Duodenal mucosa (tissue), 2 donors: ENCODE results near the gene IFITM2.
"Not testable (repeated sequence)": the region's sequence is repeated elsewhere in the genome, so short reads cannot be mapped to it uniquely, and the experiment has no call there.

Source experiments
- H3K27ac ChIP-seq: one replicate; pipeline ENCODE4 v1.7.0; 2013; ENCODE audit warnings: low read depth, low read length
- H3K27me3 ChIP-seq, 2 donors: one replicate each; pipeline ENCODE4 v1.7.0; 2013; ENCODE audit warnings: low read length in 2 of 2, control low read depth in 1 of 2; ENCODE audit not compliant: insufficient read depth in 2 of 2, control insufficient read depth in 1 of 2
- H3K36me3 ChIP-seq, 2 donors: one replicate each; pipeline ENCODE4 v1.7.0; 2013; ENCODE audit warnings: low read length in 2 of 2, control low read depth in 1 of 2; ENCODE audit not compliant: insufficient read depth in 2 of 2, control insufficient read depth in 1 of 2
- H3K4me1 ChIP-seq, 2 donors: one replicate each; pipeline ENCODE4 v1.7.0; 2013; ENCODE audit warnings: low read length in 2 of 2, control low read depth in 1 of 2; ENCODE audit not compliant: insufficient read depth in 2 of 2, control insufficient read depth in 1 of 2
- H3K4me3 ChIP-seq, 2 donors: one replicate each; pipeline ENCODE4 v1.7.0; 2013; ENCODE audit warnings: low read length in 2 of 2, low read depth in 1 of 2
- H3K9ac ChIP-seq, 2 donors: one replicate each; pipeline ENCODE4 v1.7.0; 2013; ENCODE audit warnings: low read length in 2 of 2, low read depth in 1 of 2
- H3K9me3 ChIP-seq, 2 donors: one replicate each; pipeline ENCODE4 v1.7.0; 2013; ENCODE audit warnings: low read length in 2 of 2, control low read depth in 1 of 2; ENCODE audit not compliant: control insufficient read depth in 1 of 2

Gene IFITM2

DNA sequence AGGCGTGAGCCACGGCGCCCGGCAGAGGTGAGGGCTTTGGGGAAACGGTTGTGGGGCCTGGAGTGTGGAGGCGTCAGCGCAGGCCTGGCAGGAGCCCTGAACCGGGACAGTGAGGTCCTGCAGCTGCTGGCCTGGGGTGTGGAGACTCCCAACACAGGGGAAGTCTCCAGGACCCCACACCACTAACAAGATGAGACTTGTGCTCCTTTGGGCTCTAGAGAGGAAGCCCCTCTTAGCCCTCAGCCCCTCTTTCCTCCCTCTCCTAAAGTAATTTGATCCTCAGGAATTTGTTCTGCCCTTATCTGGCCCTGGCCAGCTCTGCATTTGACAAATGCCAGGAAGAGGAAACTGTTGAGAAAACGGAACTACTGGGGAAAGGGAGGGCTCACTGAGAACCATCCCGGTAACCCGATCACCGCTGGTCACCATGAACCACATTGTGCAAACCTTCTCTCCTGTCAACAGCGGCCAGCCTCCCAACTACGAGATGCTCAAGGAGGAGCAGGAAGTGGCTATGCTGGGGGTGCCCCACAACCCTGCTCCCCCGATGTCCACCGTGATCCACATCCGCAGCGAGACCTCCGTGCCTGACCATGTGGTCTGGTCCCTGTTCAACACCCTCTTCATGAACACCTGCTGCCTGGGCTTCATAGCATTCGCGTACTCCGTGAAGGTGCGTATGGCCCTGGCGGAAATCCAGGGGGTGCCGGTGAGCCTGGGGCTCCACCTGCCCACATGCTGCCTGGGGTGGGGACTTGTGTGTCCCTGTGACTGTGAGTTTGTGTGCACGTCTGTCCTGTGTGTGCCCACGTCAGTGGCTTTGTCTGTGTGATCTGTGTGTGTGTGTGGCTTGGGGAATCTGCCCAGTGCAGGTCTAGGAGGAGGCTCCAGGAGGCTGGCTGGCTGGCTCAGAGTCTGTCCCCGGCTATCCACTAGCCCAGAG lies at the start of gene IFITM2:
Gene IFITM2, plus strand, starts transcription at position 51 of the 943 bp plus-strand sequence. Its CDS starts 377 bp downstream, at position 428.
- peaks cover 9 to 32% of the 10 kb centered on the region in 2 donors for H3K4me1 ChIP-seq
- peak within 1 kb of the TSS; percentile 60 to 63 for H3K9ac ChIP-seq
- not testable (repeated sequence) for H3K36me3 ChIP-seq, H3K27me3 ChIP-seq, H3K9me3 ChIP-seq
- peak within 1 kb of the TSS; percentile 57 to 72 for H3K4me3 ChIP-seq
- H3K27ac ChIP-seq, result peak within 1 kb of the TSS; percentile 89

DNA sequence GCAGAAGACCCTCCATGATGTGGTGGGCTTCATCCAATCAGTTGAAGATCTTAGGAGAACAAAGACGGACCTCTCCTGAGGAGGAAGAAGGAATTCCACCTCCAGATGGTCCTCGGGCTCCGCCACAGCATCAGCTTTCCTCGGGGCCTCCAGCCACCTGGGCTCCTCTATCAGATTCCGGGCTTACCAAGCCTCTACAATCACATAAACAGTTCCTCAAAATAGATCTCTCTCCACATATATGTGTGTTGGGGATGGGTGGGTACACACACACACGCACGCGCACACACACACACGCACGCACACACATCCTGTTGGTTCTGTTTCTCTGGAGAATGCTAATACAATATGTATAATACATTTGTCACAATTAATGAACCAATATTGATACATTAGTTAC lies 48.2 kb upstream of the IFITM2 start:
- Histone ChIP-seq H3K36me3 (no peaks in the 10 kb centered on the region), H3K4me1 (no peaks in the 10 kb centered on the region), H3K9me3 (no peaks in the 10 kb centered on the region)

DNA sequence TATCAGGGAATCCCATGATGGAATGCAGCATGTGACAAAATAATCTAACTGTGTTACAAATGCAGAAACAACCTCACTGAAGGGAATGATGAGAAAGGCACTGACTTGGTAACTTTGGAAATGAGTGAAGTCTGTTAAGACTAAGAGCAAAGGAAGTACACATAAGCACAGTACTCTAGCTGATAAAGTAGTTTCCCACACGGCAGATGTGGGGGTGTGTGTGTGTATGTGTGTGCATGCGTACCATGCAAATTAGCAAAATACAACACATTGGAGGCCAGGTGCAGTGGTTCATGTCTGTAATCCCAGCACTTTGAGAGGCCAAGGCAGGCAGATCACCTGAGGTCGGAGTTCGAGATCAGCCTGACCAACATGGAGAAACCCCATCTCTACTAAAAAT lies 46.0 kb upstream of the IFITM2 start:
- no peak overlapping the region for H3K4me3 ChIP-seq
- no peaks in the 10 kb centered on the region for H3K9me3 ChIP-seq
- no peak overlapping the region for H3K9ac ChIP-seq
- H3K27me3 ChIP-seq, result no peaks in the 10 kb centered on the region
- H3K27ac ChIP-seq, result no peak overlapping the region
- no peaks in the 10 kb centered on the region for H3K36me3 ChIP-seq
- no peaks in the 10 kb centered on the region for H3K4me1 ChIP-seq

More for the DNA sequence above, 48.2 kb upstream of the IFITM2 start:
- H3K4me3 ChIP-seq, result no peak overlapping the region
- no peak overlapping the region for H3K27ac ChIP-seq
- H3K27me3 ChIP-seq, result no peaks in the 10 kb centered on the region
- no peak overlapping the region for H3K9ac ChIP-seq

DNA sequence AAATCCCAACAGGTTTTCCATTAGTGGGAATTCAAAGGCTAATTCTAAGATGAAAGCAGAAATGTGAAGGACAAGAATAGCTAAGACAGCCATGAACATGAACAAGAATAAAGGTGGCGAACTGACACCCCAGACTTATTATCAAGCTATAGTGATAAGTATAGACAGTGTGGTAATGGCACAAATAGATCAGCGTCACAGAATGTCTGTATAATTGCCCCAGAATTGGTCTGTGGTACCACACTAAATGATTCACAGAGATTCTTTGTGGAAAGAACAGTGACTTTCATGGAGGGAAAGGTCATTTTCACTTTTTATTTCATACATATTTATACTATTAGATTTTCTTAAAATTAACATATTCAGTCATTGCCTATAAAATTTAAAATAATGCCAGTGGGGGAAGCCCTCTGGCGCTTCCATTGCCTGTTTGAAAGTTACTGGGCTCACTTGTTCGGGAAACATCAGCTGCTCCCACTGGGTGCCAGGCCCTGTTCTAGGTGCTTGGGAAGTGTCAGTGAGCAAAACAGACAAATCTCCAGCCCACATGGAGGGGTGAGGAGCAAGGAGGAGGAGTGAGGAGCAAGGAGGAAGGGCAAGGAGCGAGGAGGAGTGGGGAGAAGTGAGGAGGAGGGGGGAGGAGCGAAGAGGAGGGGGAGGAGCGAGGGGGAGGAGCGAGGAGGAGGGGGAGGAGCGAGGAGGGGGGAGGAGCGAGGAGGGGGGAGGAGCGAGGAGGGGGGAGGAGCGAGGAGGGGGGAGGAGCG lies 40.8 kb upstream of the IFITM2 start:
- Histone ChIP-seq H3K9ac (no peak overlapping the region), H3K9me3 (no peaks in the 10 kb centered on the region), H3K4me1 (peaks cover 20 to 21% of the 10 kb centered on the region in 2 donors), H3K4me3 (peak overlapping the region in 1 of 2 donors; percentile 14), H3K36me3 (no peaks in the 10 kb centered on the region), H3K27me3 (no peaks in the 10 kb centered on the region), H3K27ac (no peak overlapping the region)

DNA sequence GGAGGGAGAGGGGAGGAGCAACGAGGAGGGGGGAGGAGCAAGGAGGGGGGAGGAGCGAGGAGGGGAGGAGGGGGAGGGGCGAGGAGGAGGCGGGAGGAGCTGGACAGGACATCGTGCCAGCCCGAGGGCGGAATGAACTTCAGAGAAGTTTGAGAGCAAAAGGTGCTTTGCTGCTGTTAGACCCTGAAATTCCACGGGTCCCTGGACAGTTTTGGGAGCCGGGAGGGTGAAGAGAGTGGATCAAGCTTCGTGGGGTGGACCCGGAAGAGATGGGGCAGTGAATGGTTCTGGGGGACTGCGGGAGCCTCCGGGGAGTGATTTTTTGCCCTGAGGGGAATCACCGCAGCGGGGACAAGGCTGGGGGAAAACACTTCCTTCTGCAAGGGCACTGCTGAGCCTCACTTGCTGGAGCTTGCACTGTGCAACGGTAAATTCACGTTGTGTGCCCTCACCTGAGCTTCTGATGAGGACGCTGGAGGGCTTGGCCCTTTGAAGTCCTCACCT lies 40.1 kb upstream of the IFITM2 start:
- Histone ChIP-seq H3K4me1 (peaks cover 26 to 27% of the 10 kb centered on the region in 2 donors), H3K36me3 (no peaks in the 10 kb centered on the region), H3K4me3 (peak overlapping the region; percentile 73 to 77), H3K27me3 (no peaks in the 10 kb centered on the region), H3K27ac (peak overlapping the region; percentile 83), H3K9ac (peak overlapping the region; percentile 73 to 94), H3K9me3 (no peaks in the 10 kb centered on the region)

DNA sequence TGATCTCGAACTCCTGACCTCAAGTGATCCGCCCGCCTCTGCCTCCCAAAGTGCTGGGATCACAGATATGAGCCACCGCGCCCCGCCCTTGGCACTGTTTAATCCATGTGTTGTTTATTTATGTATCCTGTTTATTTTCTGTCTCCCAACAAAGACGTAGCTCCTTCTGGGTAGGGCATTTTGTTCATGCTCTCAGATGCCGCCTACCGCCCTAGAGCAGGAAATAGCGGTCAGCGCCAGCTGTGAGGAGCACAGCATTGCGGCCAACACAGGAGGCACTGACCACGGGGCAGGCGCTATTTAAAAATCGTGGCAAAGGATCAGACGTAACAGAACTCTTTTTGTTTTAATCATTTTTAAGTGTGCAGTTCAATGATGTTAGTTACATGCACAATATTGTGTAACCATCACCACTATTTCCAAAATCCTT lies 38.9 kb upstream of the IFITM2 start:
- peak overlapping the region; percentile 69 for H3K27ac ChIP-seq
- H3K27me3 ChIP-seq, H3K36me3 ChIP-seq, H3K9me3 ChIP-seq: not testable (repeated sequence)
- H3K4me3 ChIP-seq, result peak overlapping the region; percentile 73 to 77
- H3K4me1 ChIP-seq, result peaks cover 32 to 34% of the 10 kb centered on the region in 2 donors
- H3K9ac ChIP-seq, result peak overlapping the region; percentile 73 to 94

DNA sequence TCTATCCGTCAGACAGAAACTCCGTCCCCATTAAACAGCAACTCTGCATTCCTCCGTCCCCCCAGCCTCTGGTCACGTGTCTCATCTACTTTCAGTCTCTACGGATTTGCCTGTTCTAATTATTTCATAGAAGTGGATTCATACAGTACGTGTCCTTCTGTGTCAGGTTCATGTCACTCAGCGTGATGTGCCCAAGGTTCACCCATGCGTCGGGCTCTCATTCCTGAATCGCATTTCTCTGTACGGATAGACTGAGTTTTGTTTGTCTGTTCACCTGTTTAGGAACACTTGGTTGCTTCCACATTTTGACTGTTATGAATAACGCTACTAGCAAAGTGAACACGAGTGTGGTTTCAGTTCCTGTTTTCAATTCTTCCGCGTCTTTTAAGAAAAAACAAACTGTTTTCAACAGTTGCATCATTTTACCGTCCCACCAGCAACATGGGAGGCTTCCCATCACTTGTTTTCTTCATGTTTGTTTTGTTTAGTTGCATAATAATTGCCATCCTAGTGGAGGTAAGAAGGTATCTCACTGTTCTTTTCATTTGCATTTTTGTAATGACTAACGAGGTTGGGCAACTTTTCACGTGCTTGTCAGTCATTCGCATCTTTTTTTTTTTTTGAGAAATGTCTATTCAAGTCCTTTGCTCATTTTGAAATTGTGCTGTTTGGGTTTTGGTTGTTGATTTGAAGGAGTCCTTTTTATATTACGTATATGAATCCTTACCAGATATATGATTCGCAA lies 38.3 kb upstream of the IFITM2 start:
- Histone ChIP-seq H3K4me3 (peak overlapping the region; percentile 73 to 77), H3K36me3 (no peaks in the 10 kb centered on the region), H3K4me1 (peaks cover 32 to 34% of the 10 kb centered on the region in 2 donors), H3K9me3 (no peaks in the 10 kb centered on the region), H3K27ac (peak overlapping the region; percentile 69), H3K9ac (peak overlapping the region; percentile 73 to 94), H3K27me3 (no peaks in the 10 kb centered on the region)

DNA sequence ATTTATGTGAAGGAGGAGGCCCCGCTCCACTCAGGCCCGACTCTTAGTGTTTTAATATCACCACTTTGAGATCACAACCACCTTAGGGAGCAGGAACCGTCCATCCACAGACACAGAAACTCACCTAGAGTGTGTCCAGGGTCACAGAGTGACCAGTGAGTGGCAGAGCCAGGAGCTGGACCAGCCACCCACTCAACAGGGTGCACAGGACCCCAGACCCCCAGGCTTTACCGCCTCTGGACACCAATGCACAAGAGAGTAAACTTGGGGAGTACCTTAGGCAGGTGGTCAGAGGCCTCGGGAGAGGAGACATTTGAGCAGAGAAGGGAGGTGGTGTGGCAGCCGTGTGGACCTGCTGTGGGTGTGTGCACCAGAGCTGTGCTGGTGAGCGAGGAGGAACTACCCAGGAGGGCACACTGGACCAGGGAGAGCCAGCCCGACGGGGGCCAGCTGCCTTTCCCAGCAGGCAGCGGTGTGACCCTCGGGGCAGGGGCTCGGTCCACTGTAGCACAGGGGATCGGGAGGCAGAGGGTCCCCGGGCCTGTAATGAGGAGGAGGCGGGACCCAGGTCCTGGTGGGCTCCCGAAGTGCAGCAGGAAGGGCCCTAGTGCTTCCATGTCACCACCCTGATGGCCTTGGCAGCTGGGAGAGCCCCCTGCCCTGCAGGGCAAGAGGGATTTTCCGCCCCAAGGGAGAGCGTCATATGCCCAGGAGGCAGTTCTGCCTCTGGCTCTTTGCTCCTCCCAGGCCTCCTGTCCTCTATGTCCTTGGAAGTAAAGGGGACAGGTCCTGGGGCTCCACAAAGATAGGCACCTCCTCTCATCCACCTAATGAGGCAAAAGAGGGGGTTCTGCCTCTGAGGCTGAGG lies 36.9 kb upstream of the IFITM2 start:
- Histone ChIP-seq H3K36me3 (no peaks in the 10 kb centered on the region), H3K4me1 (peaks cover 32 to 34% of the 10 kb centered on the region in 2 donors), H3K9me3 (no peaks in the 10 kb centered on the region), H3K27me3 (no peaks in the 10 kb centered on the region), H3K27ac (peak overlapping the region; percentile 84), H3K9ac (peak overlapping the region; percentile 59 to 67), H3K4me3 (peak overlapping the region; percentile 24 to 35)

DNA sequence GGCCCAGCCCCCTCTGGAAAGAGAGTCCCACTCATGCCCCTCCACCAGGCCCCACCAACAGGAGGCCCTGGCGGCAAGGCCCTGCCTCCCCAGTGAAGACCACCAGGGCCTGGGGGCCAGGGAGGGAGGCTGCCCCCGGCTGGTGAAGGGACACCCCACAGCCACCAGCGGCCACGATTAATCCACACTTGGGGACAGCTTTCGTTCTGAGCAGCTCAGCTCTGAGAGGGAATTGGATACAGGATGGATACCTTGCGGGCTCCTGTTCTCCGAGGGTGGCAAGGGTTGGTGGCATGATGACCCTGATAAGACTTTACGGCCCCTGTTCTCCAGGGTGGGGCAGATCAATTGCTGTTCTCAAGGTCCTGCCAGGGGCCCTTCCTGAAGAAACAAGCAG lies 36.3 kb upstream of the IFITM2 start:
- no peaks in the 10 kb centered on the region for H3K27me3 ChIP-seq
- peaks cover 32 to 34% of the 10 kb centered on the region in 2 donors for H3K4me1 ChIP-seq
- H3K4me3 ChIP-seq, result peak overlapping the region; percentile 16 to 35
- peaks cover 0 to under 1% of the 10 kb centered on the region in 2 donors for H3K36me3 ChIP-seq
- H3K9ac ChIP-seq, result peak overlapping the region; percentile 59 to 67
- H3K9me3 ChIP-seq, result peaks cover 0 to 4% of the 10 kb centered on the region in 2 donors
- H3K27ac ChIP-seq, result peak overlapping the region; percentile 84
